ENCODE measurements around the gene STXBP6. TPM values are rescaled to one million over a fixed set of nuclear protein-coding genes. Genes with fewer than 3 reads are reported as not detected.

STXBP6 gene
- total RNA-seq, 1 donor from 2014 or later: 0.51 TPM

DNA sequence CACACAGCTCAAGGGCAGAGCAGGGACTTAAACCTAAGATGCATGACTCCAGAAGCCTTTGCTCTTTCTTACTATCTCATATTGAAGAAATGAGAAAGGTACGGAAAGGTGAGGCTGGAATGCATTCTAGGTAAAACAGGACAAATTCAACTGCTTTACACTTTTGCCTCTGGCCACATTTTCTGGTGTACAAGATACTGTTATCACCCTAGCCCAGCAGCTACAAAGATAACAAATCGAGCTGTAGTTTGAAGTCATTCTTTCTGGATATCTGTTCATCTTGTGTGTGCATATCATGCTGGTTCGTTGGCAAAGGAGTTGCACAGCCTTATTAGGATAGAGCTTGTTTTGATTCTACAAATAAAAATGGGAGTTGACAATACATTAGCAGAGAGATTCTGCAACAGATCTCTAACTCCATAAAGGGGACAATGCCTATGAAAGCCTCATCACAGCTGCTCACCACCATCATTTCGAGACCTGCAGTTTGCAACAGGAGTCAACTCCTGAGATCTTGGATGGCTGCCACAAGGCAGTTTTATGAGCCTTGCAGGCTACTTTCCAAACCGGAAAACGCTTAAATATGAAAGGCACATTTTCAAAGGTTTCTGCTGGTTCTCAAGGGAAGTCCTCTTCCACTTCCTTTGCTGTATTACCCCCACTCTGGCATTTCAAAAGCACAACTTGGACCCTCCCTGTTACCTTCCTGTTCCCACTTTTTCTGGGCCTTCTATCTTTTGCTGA lies 64.9 kb downstream of the STXBP6 start:
- no peak for DNase-seq (ENCODE audit: low spot score)
- H3K4me3 Mint-ChIP-seq (ENCODE audit: unreplicated experiment): no peak overlapping the region
- peaks cover 2% of the 10 kb centered on the region for H3K27me3 Mint-ChIP-seq (ENCODE audit: unreplicated experiment)
- H3K9me3 Mint-ChIP-seq (ENCODE audit: unreplicated experiment): no peaks in the 10 kb centered on the region
- H3K36me3 Mint-ChIP-seq (ENCODE audit: low read depth, unreplicated experiment): no peaks in the 10 kb centered on the region
- TF ChIP-seq, protein P1, sequence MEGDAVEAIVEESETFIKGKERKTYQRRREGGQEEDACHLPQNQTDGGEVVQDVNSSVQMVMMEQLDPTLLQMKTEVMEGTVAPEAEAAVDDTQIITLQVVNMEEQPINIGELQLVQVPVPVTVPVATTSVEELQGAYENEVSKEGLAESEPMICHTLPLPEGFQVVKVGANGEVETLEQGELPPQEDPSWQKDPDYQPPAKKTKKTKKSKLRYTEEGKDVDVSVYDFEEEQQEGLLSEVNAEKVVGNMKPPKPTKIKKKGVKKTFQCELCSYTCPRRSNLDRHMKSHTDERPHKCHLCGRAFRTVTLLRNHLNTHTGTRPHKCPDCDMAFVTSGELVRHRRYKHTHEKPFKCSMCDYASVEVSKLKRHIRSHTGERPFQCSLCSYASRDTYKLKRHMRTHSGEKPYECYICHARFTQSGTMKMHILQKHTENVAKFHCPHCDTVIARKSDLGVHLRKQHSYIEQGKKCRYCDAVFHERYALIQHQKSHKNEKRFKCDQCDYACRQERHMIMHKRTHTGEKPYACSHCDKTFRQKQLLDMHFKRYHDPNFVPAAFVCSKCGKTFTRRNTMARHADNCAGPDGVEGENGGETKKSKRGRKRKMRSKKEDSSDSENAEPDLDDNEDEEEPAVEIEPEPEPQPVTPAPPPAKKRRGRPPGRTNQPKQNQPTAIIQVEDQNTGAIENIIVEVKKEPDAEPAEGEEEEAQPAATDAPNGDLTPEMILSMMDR (IDR thresholded peaks at IDR 0.05; ENCODE audit: unreplicated experiment): no peak
- no peak overlapping the region for H3K27ac Mint-ChIP-seq (ENCODE audit: unreplicated experiment)
- H3K4me1 Mint-ChIP-seq (ENCODE audit: unreplicated experiment): peaks cover 10% of the 10 kb centered on the region

DNA sequence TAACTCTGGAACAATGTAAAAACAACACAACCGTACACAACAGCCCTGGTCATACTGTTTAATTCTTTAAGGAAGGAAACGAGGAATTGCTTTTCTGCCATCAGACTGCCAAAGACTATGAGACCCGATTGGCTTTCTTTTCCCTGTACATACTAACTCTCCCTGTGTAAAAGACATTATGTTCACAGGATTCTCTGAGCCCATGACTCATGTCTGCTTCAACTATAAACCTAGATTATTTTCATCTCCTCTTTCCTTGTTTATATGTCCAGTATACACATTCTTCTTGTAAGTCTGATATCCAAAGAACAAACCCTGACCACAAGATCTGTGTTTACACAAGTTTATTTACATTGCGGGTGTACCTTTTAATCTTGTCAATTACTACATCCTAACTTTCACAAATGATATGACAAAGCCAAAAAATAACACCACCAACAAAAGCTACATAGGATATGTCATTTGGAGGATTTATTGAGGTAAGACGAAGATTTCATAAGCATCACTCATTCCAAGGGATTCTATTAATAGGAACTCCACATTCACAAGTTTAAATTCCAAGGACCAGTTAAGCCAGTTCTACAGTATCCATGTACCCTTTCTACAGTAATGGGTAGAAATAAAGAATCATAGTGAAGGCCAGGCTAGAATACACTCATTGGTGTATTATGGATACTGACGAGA lies 67.3 kb downstream of the STXBP6 start:
- peaks cover 1% of the 10 kb centered on the region for H3K27me3 Mint-ChIP-seq (ENCODE audit: unreplicated experiment)
- no peak overlapping the region for H3K4me3 Mint-ChIP-seq (ENCODE audit: unreplicated experiment)
- TF ChIP-seq, protein P1 (IDR thresholded peaks at IDR 0.05; ENCODE audit: unreplicated experiment): no peak
- H3K36me3 Mint-ChIP-seq (ENCODE audit: low read depth, unreplicated experiment): no peaks in the 10 kb centered on the region
- H3K4me1 Mint-ChIP-seq (ENCODE audit: unreplicated experiment): peaks cover 6% of the 10 kb centered on the region
- no peak for DNase-seq (ENCODE audit: low spot score)
- no peak overlapping the region for H3K27ac Mint-ChIP-seq (ENCODE audit: unreplicated experiment)
- no peaks in the 10 kb centered on the region for H3K9me3 Mint-ChIP-seq (ENCODE audit: unreplicated experiment)

DNA sequence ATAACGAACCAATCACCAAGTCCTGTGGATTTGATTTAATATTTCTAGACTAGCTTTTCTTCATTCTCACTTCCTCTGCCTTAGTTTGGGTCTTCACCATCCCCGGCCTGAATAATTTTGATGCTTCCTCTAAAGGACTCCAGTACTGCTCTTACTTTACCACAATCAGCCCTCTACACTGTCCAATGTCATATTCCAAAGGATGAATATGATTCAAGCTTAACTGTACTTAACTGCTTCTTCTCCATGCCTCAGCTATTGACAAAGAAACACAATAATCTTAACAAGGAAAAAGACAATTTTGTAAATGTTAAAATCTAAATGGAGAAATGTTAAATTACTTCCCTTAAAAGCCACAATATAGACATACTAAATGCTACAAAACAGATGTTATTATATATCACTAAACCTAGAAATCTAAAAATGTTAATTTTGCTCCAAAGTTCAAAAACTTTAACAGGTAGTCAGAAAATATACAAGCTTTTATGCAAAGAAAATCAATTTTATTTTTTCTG lies 70.2 kb downstream of the STXBP6 start:
- H3K4me1 Mint-ChIP-seq (ENCODE audit: unreplicated experiment): no peaks in the 10 kb centered on the region
- TF ChIP-seq, protein P1 (IDR thresholded peaks at IDR 0.05; ENCODE audit: unreplicated experiment): no peak
- H3K9me3 Mint-ChIP-seq (ENCODE audit: unreplicated experiment): no peaks in the 10 kb centered on the region
- H3K27me3 Mint-ChIP-seq (ENCODE audit: unreplicated experiment): no peaks in the 10 kb centered on the region
- no peak overlapping the region for H3K27ac Mint-ChIP-seq (ENCODE audit: unreplicated experiment)
- DNase-seq (ENCODE audit: low spot score): no peak
- no peak overlapping the region for H3K4me3 Mint-ChIP-seq (ENCODE audit: unreplicated experiment)
- no peaks in the 10 kb centered on the region for H3K36me3 Mint-ChIP-seq (ENCODE audit: low read depth, unreplicated experiment)

DNA sequence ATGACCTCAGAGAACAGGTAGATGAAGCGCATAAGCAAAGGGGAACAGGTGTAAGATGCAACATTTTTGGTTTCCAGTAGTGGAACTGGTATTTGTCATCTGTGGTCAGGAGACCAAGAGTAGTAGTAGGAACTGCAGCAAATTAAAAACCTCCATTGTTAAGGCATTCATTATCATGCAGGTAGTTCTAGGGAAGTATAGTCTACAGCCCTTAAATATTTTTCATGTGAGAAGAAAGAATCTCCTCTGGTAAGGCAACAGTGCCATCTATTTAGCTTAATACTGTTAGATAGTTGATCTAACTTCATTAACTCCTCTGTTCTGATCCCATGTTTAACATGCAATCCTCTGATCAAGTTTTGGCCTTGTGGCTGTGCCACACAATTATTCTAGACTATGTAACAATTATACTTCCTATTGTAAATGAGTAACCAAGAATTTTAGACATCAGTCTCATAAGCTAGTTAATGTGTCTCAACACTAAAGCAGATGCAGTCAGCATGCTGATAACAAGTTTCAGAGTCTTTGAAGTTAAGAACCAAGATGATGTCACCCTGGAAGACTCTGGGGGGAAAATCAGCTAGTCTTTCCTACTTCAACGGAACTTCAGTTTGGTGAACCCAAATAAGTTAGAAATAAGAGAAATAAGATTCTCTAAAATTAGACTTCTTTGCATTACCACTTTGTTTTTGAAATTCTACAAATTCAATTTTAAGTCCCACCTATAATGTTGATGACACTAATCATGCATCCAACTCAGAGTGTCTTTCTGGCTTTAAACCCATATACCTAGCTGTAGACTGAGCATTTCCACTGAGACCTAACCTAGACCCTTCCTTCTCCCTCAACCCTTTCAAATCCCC lies 70.9 kb downstream of the STXBP6 start:
- no peak for DNase-seq (ENCODE audit: low spot score)
- Mint-ChIP-seq H3K4me3 (ENCODE audit: unreplicated experiment) (no peak overlapping the region), H3K4me1 (ENCODE audit: unreplicated experiment) (no peaks in the 10 kb centered on the region), H3K9me3 (ENCODE audit: unreplicated experiment) (no peaks in the 10 kb centered on the region), H3K27me3 (ENCODE audit: unreplicated experiment) (no peaks in the 10 kb centered on the region), H3K27ac (ENCODE audit: unreplicated experiment) (no peak overlapping the region), H3K36me3 (ENCODE audit: low read depth, unreplicated experiment) (no peaks in the 10 kb centered on the region)
- TF ChIP-seq, protein P1 (IDR thresholded peaks at IDR 0.05; ENCODE audit: unreplicated experiment): no peak

Measured in endothelial cell (in vitro differentiated cells).